GM18498 (cell line): ENCODE data around the gene CMSS1.
"Not testable (repeated sequence)": the region's sequence is repeated elsewhere in the genome, so short reads cannot be mapped to it uniquely, and the experiment has no call there.

Source experiments
- ATAC-seq: cut with Tn5 transposase; IDR thresholded peaks from one replicate; pipeline ENCODE4 v1.9.1; 2021; ENCODE audit warnings: mild to moderate bottlenecking, moderate library complexity; ENCODE audit not compliant: unreplicated experiment

CMSS1 gene

GRCh38 chr3:100207886-100208285 is 390.2 kb downstream of the CMSS1 start:
- no peak for ATAC-seq

DNA sequence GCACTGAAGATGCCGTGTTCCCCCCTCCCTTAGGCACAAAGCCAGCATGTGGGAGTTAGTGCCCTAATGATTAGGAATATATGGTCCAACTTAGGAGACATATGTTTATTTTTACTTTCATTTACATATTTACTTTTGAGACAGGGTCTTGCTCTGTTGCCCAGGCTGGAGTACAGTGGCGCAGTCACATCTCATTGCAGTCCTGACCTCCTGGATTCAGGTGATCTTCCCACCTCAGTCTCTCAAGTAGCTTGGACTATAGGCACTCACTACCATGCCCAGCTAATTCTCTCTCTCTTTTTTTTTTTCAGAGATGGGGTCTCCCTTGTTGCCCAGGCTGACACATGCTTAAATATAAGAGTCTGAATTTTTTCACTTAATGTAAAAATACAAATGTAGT is 391.5 kb downstream of the CMSS1 start:
- no peak for ATAC-seq

- peak; percentile 98 for ATAC-seq
Observed at GRCh38 chr3:100209948-100210771, 392.5 kb downstream of the CMSS1 start.

DNA sequence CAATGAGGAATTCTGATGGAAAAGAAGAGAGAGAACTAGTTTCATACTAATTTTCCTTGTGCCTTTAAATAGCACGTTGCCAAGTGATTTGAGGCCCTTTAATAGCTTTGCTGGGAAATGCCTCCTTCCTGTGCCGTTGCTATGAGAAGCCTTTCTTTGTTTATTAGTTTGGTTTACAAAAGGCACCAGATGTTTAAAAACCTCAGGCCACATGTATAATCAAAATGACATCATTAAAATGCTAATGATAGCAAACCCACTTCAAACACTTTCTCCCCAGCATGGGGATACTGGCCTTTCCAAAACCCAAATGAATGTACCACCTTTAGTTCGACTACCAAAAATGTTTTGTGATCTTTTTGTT is 393.1 kb downstream of the CMSS1 start:
- ATAC-seq, result peak; percentile 12

DNA sequence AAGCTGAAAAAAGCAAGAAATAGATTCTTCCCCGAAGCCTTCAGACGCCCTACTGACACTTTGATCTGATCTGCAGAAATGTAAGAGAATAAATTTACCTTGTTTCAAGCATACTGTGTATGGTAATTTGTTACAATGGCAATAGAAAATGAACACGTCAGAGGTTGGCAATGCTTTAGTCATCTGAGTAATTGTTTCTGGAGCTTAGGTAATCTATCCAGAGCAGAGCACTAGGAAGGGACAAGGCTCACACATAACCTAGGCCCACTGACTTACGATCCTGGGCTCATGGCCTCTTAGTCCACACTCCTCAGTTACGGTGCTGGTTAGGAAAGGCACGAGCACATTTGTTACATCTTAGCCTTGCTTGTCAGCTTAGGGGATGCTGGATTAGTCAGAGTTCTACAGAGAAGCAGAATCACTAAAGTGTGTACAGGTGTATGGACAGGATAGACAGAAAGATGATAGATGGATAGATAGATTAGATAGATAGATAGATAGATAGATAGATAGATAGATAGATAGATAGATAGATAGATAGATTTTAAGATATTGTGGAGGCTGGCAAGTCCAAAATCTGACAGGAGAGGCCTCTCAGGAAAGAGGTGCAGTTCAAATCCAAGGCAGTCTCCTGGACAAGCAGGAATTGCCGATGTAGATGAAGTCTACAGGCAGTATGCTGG is 396.4 kb downstream of the CMSS1 start:
- ATAC-seq, result no peak

DNA sequence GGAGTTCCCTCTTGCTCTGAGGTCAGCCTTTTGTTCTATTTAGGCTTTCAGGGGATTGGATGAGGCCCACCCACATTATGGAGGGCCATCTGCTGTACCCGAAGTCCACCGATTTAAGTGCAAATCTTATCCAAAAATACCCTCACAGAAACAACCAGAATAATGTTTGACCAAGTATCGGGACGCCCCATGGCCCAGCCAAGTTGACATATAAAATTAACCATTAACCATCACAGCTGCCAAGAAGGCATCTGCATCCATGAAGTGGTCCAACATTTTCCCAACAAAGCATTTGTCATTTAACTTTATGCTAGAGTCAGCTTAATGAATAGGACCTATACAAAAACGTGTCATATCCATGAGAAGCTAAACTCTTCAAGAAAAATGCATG is 396.9 kb downstream of the CMSS1 start:
- ATAC-seq, result no peak

- ATAC-seq, result no peak
Observed at GRCh38 chr3:100216713-100217112, 399.1 kb downstream of the CMSS1 start.

DNA sequence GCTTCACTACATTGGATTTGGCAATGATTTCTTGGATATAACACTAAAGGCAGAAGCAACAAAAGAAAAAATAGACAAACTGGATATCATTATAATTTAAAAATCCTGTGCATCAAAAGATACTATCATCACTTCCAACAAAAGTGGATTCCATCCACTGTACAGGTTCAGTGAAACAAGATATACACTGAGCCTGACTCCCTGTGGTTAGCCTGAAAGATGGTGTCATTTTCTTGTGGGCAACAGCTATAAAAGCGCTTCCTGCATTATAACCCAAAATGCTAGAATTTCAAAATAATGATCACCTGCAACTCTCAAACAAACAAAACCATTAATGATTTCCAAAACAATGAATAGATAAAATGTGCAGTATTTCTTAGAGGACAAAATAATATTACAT is 403.5 kb downstream of the CMSS1 start:
- no peak for ATAC-seq

- no peak for ATAC-seq
Observed at GRCh38 chr3:100225193-100225592, 407.5 kb downstream of the CMSS1 start.

DNA sequence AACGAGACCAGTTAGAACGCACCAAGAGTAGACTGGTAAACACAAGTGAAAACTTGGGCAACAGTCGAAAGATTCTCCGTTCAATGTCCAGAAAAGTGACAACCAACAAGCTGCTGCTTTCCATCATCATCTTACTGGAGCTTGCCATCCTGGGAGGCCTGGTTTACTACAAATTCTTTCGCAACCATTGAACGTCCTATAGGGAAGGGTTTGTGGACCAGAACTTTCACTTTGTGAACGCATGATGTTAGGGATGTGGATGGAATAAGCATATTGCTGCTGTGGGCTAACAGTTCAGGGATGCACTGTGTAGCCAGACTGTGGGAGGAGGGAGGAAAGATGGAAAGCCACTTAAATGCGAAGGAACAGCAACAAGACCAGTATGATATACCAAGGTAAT is 408.2 kb downstream of the CMSS1 start:
- ATAC-seq, result no peak

DNA sequence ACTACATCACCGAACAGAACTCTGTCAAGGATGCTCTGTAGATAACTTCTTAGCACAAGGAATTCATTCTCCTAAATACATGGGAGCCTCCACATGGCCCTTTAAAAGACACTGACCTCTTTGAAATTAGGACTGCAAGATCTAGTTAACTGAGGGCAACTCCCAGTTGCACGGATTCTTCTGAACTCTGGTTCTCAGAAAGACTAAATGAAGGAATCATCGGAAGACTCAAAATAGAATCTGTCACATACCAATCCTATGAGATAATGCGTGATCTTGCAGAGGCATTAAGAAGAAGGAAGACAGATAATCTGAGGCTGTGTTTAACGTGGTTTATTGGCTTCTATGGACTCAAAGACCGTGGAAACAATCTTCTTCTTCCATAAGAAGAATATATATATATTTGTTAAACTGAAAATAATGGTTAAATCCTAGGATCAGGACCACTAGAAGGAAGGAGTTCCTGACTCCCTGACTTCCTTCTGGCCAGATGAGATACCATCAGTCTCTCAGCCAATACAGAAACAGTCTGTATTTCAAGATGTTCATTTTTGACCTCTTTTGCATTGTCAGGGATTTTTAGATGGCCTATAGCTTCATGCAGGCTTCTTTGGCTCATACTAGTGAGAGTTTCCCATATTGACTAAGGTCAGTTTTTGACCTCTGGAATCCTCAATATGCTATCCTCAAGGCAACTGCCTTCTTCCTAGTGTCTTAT is 409.2 kb downstream of the CMSS1 start:
- no peak for ATAC-seq

- ATAC-seq, result no peak
Observed at GRCh38 chr3:100227511-100227921, 409.9 kb downstream of the CMSS1 start.

DNA sequence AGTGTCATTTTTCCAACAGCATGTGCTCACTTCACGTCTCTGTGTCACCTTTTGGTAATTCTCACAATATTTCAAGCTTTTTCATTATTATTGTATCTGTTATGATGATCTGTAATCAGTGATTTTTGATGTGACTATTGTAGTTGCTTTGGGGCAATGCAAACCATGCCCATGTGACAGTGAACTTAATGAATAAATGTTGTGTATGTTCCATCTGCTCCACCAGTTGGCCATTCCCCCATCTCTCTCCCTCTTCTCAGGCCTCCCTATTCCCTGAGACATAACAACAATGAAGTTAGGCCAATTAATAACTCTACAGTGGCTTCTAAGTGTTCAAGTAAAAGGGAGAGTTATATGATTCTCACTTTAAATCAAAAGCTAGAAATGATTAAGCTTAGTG is 410.6 kb downstream of the CMSS1 start:
- ATAC-seq, result no peak

- not testable (repeated sequence) for ATAC-seq
Observed at GRCh38 chr3:100229188-100229587, 411.5 kb downstream of the CMSS1 start.

- no peak for ATAC-seq
Observed at GRCh38 chr3:100230710-100231109, 413.0 kb downstream of the CMSS1 start.
